SK-N-SH (cell line): ENCODE data around the gene PSME1. TPM values are rescaled to one million over a fixed set of nuclear protein-coding genes. Genes with fewer than 3 reads are reported as not detected.

Source experiments
- CTCF ChIA-PET: fragments of 300-600, 350-600 bp; formaldehyde crosslinking; extraction: SDS; loops from one replicate; lab custom pipeline; 2021; lab: Yijun Ruan, JAX
- POLR2A ChIA-PET: fragments of 350-600 bp; sonication (Branson Sonifier 250); formaldehyde crosslinking; extraction: SDS; loops from one replicate; lab custom pipeline; 2020; ENCODE audit warnings: antibody characterized with exemption, inconsistent platforms; lab: Yijun Ruan, JAX
- DNase-seq: peaks from one replicate; pipeline ENCODE4 v3.0.0; 2012
- H2AFZ ChIP-seq: fragments of 200-600 bp; sonication (generic); 2 replicates; pipeline ENCODE4 v1.8.1; 2016; ENCODE audit warnings: antibody characterized with exemption, mild to moderate bottlenecking, low read depth
- H3F3A ChIP-seq: fragments of 200-600 bp; sonication (generic); replicated peaks from 2 replicates; pipeline ENCODE3; 2016; ENCODE audit warnings: antibody characterized with exemption, mild to moderate bottlenecking; ENCODE audit not compliant: insufficient read depth
- H3K27ac ChIP-seq, 2 experiments: fragments of 200-500 bp in 1 of 2; fragments of 200-600 bp in 1 of 2; sonication (Bioruptor generic) in 1 of 2; sonication (generic), shearing (Covaris generic) in 1 of 2; 2 replicates each; pipeline versions ENCODE4 v1.5.1 to v1.6.1; 2014 to 2016; ENCODE audit warnings: low read depth in 2 of 2, inconsistent platforms in 1 of 2, low read length in 1 of 2, mild to moderate bottlenecking in 1 of 2, mixed read lengths in 1 of 2
- H3K27me3 ChIP-seq: fragments of 200-600 bp; sonication (generic), shearing (Covaris generic); 2 replicates; pipeline ENCODE4 v1.6.1; 2016; ENCODE audit warnings: mixed run types; ENCODE audit not compliant: insufficient read depth
- H3K36me3 ChIP-seq, 2 experiments: fragments of 200-500 bp in 1 of 2; fragments of 200-600 bp in 1 of 2; sonication (Bioruptor generic) in 1 of 2; sonication (generic) in 1 of 2; replicated peaks in 1 of 2; 2 replicates each; pipeline versions ENCODE3 to v1.5.1; 2014 to 2016; ENCODE audit warnings: low read length in 1 of 2, mild to moderate bottlenecking in 1 of 2; ENCODE audit not compliant: insufficient read depth in 2 of 2, control insufficient read depth in 1 of 2
- H3K4me1 ChIP-seq, 2 experiments: fragments of 200-500 bp in 1 of 2; fragments of 200-600 bp in 1 of 2; sonication (Bioruptor generic) in 1 of 2; sonication (generic), shearing (Covaris generic) in 1 of 2; 2 replicates each; pipeline versions ENCODE4 v1.5.1 to v1.6.1; 2014 to 2016; ENCODE audit warnings: low read depth in 1 of 2, low read length in 1 of 2, mixed run types in 1 of 2; ENCODE audit not compliant: insufficient read depth in 2 of 2, control insufficient read depth in 1 of 2
- H3K4me2 ChIP-seq: fragments of 200-600 bp; sonication (generic), shearing (Covaris generic); 2 replicates; pipeline ENCODE4 v1.6.1; 2017; ENCODE audit warnings: mixed run types
- H3K4me3 ChIP-seq, 2 experiments: fragments of 200-500 bp in 1 of 2; fragments of 200-600 bp in 1 of 2; sonication (Bioruptor generic) in 1 of 2; sonication (generic), shearing (Covaris generic) in 1 of 2; 2 replicates each; pipeline versions ENCODE4 v1.5.1 to v1.8.1; 2014 to 2016; ENCODE audit warnings: low read depth in 2 of 2, inconsistent platforms in 1 of 2, low read length in 1 of 2, mild to moderate bottlenecking in 1 of 2, mixed read lengths in 1 of 2, moderate library complexity in 1 of 2
- H3K79me2 ChIP-seq: fragments of 200-600 bp; sonication (generic); 2 replicates; pipeline ENCODE4 v1.8.1; 2017; ENCODE audit warnings: mild to moderate bottlenecking; ENCODE audit not compliant: insufficient read depth
- H3K9ac ChIP-seq: fragments of 200-600 bp; sonication (generic); 2 replicates; pipeline ENCODE4 v1.6.1; 2017; ENCODE audit warnings: mixed run types
- H3K9me2 ChIP-seq: fragments of 200-600 bp; sonication (generic); 2 replicates; pipeline ENCODE4 v1.6.1; 2017; ENCODE audit warnings: mixed run types
- H3K9me3 ChIP-seq: fragments of 200-600 bp; sonication (generic); 2 replicates; pipeline ENCODE4 v1.6.1; 2017; ENCODE audit warnings: mixed run types, mild to moderate bottlenecking, moderate library complexity
- H4K20me1 ChIP-seq: fragments of 200-600 bp; sonication (generic); 2 replicates; pipeline ENCODE4 v1.6.1; 2017; ENCODE audit warnings: mild to moderate bottlenecking, mixed run types; ENCODE audit not compliant: insufficient read depth
- FOXJ3 ChIP-seq: sonication (generic); formaldehyde crosslinking; IDR thresholded peaks from 2 replicates; pipeline ENCODE4 v1.5.1; 2020; ENCODE audit warnings: mild to moderate bottlenecking, missing genetic modification reagents
- RAD21 ChIP-seq: IDR thresholded peaks from 2 replicates; pipeline ENCODE4 v1.6.1; 2012; ENCODE audit warnings: mild to moderate bottlenecking, low read length
- TAF1 ChIP-seq: IDR thresholded peaks from 2 replicates; pipeline ENCODE4 v1.6.1; 2012; ENCODE audit warnings: low read depth, mild to moderate bottlenecking, low read length, moderate library complexity, borderline replicate concordance
- YY1 ChIP-seq: IDR thresholded peaks from 2 replicates; pipeline ENCODE4 v1.4.0; 2012; ENCODE audit warnings: low read depth, mild to moderate bottlenecking
- WGBS: methylation state at CpG from one replicate; pipeline ENCODE4 v1.1.6; 2017; ENCODE audit warnings: low lambda C conversion rate; 5-methylcytosine and 5-hydroxymethylcytosine counted together
- polyA plus RNA-seq, 3 experiments: library from polyadenylated mRNA; depleted of rRNA; stranded (reverse); fragments of >200 nt; gene quantifications; 2 replicates each; pipeline ENCODE4 v1.2.3, GENCODE V29; 2012
- TF ChIP-seq, protein P1 (sequence below): IDR thresholded peaks from 2 replicates; pipeline ENCODE4 v1.4.0; 2012; ENCODE audit warnings: low read depth, borderline replicate concordance

The PSME1 gene
- polyA plus RNA-seq, 1 of the 3 experiments (the other 2 are of a cell fraction), result 287 TPM

DNA sequence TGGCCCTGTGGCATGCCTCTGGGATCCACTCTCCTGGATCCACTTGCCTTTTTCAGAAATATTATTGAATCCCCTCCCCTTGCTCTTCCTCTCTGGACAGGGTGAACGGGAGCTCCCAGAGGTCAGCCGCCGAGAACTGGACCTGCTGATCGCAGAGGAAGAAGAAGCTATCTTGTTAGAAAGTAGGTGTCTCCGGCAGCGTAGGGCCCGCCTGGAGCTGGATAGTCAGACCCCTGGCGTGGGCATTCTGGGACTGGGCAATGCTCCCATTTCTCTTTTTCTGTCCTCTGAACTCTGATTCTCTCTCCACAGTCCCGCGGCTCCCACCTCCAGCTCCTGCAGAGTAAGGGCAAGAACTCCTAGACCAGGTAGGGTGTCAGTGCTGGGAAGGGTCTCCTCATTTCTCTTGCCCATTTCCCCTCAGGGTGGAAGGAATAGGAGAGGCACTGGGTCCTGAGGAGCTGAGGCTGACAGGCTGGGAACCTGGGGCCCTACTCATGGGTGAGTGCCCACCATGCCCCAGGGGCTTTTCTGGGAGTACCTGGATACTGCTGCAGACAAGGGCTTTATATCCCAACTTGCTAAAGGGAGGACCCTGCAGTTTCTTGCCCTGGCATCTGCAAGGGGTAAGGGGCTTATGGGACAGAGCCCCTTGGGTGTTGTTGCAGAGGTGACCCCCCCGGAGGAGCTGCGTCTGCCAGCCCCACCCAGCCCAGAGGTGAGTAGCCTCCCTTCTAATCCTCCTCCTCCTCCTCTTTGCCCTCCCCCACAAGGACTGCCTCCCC, 41.2 kb downstream of the PSME1 start:
- Histone ChIP-seq H3K9ac (no peak overlapping the region), H3K4me3 (no peak overlapping the region), H3K9me3 (no peaks in the 10 kb centered on the region), H3K27ac (no peak overlapping the region; a peak in 1 of 4 replicates), H3F3A (peaks cover 11% of the 10 kb centered on the region), H3K79me2 (no peaks in the 10 kb centered on the region), H3K4me2 (no peak overlapping the region), H3K36me3 (peaks cover 4 to 53% of the 10 kb centered on the region in 2 experiments), H4K20me1 (no peaks in the 10 kb centered on the region), H2AFZ (no peak overlapping the region), H3K4me1 (peaks cover 0 to 20% of the 10 kb centered on the region in 2 experiments; a peak in 2 of 4 replicates), H3K27me3 (no peaks in the 10 kb centered on the region), H3K9me2 (no peaks in the 10 kb centered on the region)
- 87% methylated on average over 11 of the region's 12 CpGs for WGBS
- no peak for DNase-seq
- CTCF ChIA-PET, result interaction anchor here (0.9 to 2.0 kb wide), 4 partner anchors 16 to 238 kb away, joined by 3 to 11 read pairs (median 3); partner anchors contain the start of genes IRF9 and TM9SF1
- TF ChIP-seq, protein P1, sequence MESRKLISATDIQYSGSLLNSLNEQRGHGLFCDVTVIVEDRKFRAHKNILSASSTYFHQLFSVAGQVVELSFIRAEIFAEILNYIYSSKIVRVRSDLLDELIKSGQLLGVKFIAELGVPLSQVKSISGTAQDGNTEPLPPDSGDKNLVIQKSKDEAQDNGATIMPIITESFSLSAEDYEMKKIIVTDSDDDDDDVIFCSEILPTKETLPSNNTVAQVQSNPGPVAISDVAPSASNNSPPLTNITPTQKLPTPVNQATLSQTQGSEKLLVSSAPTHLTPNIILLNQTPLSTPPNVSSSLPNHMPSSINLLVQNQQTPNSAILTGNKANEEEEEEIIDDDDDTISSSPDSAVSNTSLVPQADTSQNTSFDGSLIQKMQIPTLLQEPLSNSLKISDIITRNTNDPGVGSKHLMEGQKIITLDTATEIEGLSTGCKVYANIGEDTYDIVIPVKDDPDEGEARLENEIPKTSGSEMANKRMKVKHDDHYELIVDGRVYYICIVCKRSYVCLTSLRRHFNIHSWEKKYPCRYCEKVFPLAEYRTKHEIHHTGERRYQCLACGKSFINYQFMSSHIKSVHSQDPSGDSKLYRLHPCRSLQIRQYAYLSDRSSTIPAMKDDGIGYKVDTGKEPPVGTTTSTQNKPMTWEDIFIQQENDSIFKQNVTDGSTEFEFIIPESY, result no peak
- TF ChIP-seq YY1 (no peak), TAF1 (no peak), FOXJ3 (no peak)
- POLR2A ChIA-PET, result interaction anchor here (0.9 to 1.8 kb wide), 2 partner anchors 10 to 36 kb away, joined by 4 to 10 read pairs; partner anchors contain the start of genes CHMP4A and IPO4

DNA sequence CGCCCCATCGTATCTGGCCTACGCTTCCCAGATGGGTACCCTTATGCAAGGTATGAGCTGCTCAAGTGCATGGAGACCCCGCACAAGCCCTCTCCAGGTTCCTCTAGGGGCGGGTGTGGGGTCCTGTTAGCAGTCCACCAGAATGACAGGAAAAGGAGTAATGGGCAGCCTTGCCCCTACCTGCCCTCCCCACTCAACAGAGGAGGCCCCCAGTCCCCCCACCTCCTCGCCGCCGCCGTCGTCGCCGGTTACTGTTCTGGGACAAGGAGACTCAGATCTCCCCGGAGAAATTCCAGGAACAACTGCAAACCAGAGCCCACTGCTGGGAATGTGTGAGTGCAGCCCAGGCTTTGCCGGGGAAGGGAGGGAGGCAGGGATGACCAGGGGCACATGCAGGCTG, 41.9 kb downstream of the PSME1 start:
- Histone ChIP-seq H3K4me3 (no peak overlapping the region), H3K4me1 (peaks cover 0 to 19% of the 10 kb centered on the region in 2 experiments; a peak in 2 of 4 replicates), H3K9ac (no peak overlapping the region), H3F3A (peaks cover 11% of the 10 kb centered on the region), H3K79me2 (no peaks in the 10 kb centered on the region), H3K9me3 (no peaks in the 10 kb centered on the region), H3K36me3 (peaks cover 4 to 59% of the 10 kb centered on the region in 2 experiments), H3K4me2 (no peak overlapping the region)
- CTCF ChIA-PET, result interaction anchor here (0.9 to 2.0 kb wide), 2 partner anchors 17 to 18 kb away, joined by 3 to 11 read pairs; partner anchors contain the start of genes IRF9 and TM9SF1
- 98% methylated on average over 8 of the region's 14 CpGs for WGBS
- TF ChIP-seq RAD21, result no peak
- TF ChIP-seq, all 33 proteins: peak for 0
- Histone ChIP-seq H3K27ac (no peak overlapping the region; a peak in 1 of 4 replicates), H3K9me2 (no peaks in the 10 kb centered on the region), H3K27me3 (no peaks in the 10 kb centered on the region), H4K20me1 (no peaks in the 10 kb centered on the region), H2AFZ (no peak overlapping the region)
- POLR2A ChIA-PET, result interaction anchor here (1.8 to 2.4 kb wide), 2 partner anchors 10 to 17 kb away, joined by 10 read pairs; partner anchors contain the start of genes IPO4 and IRF9
- no peak for DNase-seq
